Skeletal muscle satellite cell (primary cell): ENCODE results near the gene ANKRD7. TPM values are rescaled to one million over a fixed set of nuclear protein-coding genes. Genes with fewer than 3 reads are reported as not detected.

Experiments used
- H3K27me3 ChIP-seq: 2 replicates; pipeline ENCODE4 v1.7.0; 2013; ENCODE audit warnings: low read length; ENCODE audit not compliant: control insufficient read depth, insufficient read depth
- H3K36me3 ChIP-seq: 2 replicates; pipeline ENCODE4 v1.7.0; 2013; ENCODE audit warnings: mild to moderate bottlenecking, control low read depth, low read length; ENCODE audit not compliant: insufficient read depth
- H3K4me1 ChIP-seq: 2 replicates; pipeline ENCODE4 v1.7.0; 2013; ENCODE audit warnings: low read length; ENCODE audit not compliant: control insufficient read depth, insufficient read depth
- H3K4me2 ChIP-seq: 2 replicates; pipeline ENCODE4 v1.7.0; 2013; ENCODE audit warnings: mild to moderate bottlenecking, low read length
- H3K4me3 ChIP-seq: 2 replicates; pipeline ENCODE4 v1.7.0; 2013; ENCODE audit warnings: low read length
- H3K9ac ChIP-seq: 2 replicates; pipeline ENCODE4 v1.7.0; 2013; ENCODE audit warnings: mild to moderate bottlenecking, low read depth, low read length, moderate library complexity
- H3K9me3 ChIP-seq: replicated peaks from 2 replicates; pipeline ENCODE4 v1.7.0; 2013; ENCODE audit warnings: mild to moderate bottlenecking, control low read depth, low read length
- total RNA-seq: library from RNA; depleted of rRNA; stranded (reverse); fragments of >200 nt; gene quantifications from 2 replicates; pipeline ENCODE4 v1.2.3, GENCODE V29; 2012; rRNA removed

ANKRD7 gene, protein sequence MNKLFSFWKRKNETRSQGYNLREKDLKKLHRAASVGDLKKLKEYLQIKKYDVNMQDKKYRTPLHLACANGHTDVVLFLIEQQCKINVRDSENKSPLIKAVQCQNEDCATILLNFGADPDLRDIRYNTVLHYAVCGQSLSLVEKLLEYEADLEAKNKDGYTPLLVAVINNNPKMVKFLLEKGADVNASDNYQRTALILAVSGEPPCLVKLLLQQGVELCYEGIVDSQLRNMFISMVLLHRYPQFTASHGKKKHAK
- total RNA-seq, result 0.76 and 1.5 TPM in 2 replicates

- Histone ChIP-seq H3K36me3 (no peaks in the 10 kb centered on the region), H3K4me3 (no peak within 1 kb of the TSS), H3K4me1 (no peaks in the 10 kb centered on the region), H3K9ac (no peak within 1 kb of the TSS), H3K9me3 (no peaks in the 10 kb centered on the region), H3K27me3 (no peaks in the 10 kb centered on the region), H3K4me2 (no peak within 1 kb of the TSS)
These were observed at the start of gene ANKRD7 for GRCh38 chr7:118224521-118224920. TSS of gene ANKRD7 (plus strand) at chr7:118224704. CDS start at chr7:118224831, 127 bp downstream.

DNA sequence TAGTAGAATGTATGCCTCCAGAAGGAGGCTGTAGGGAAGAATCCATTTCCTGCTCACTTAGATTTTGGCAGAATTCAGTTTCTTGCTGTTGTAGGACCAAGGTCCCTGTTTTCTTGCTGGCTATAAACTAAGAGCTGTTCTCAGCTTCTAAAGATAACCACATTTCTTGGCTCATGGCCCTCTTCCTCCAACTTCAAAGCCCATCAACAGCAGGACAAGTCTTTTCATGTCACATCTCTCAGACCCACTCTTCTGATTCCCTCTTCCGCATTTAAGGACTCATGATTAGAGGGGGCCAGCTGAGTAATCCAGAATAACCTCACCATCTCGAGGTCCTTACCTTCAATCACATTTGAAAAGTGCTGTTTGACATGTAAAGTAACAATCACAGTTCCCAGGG is 48.8 kb upstream of the ANKRD7 start:
- no peaks in the 10 kb centered on the region for H3K27me3 ChIP-seq
- H3K4me3 ChIP-seq, result no peak overlapping the region
- H3K36me3 ChIP-seq, result no peaks in the 10 kb centered on the region
- no peaks in the 10 kb centered on the region for H3K4me1 ChIP-seq
- H3K4me2 ChIP-seq, result no peak overlapping the region
- H3K9me3 ChIP-seq, result no peaks in the 10 kb centered on the region
- H3K9ac ChIP-seq, result no peak overlapping the region

- Histone ChIP-seq H3K27me3 (no peaks in the 10 kb centered on the region), H3K4me3 (no peak overlapping the region), H3K9me3 (no peaks in the 10 kb centered on the region), H3K36me3 (no peaks in the 10 kb centered on the region), H3K4me1 (peaks cover 6% of the 10 kb centered on the region), H3K9ac (no peak overlapping the region), H3K4me2 (no peak overlapping the region)
These were observed 45.3 kb upstream of the ANKRD7 start for GRCh38 chr7:118179191-118179590.

- no peaks in the 10 kb centered on the region for H3K27me3 ChIP-seq
These were observed 41.7 kb upstream of the ANKRD7 start for GRCh38 chr7:118182593-118183427.

GRCh38 chr7:118183428-118183785 is 41.1 kb upstream of the ANKRD7 start:
- H3K36me3 ChIP-seq, result peaks cover 7% of the 10 kb centered on the region

More at GRCh38 chr7:118182593-118183427, 41.7 kb upstream of the ANKRD7 start:
- Histone ChIP-seq H3K36me3 (peaks cover 2% of the 10 kb centered on the region), H3K9ac (peak overlapping the region; percentile 92), H3K4me1 (peaks cover 17% of the 10 kb centered on the region), H3K9me3 (no peaks in the 10 kb centered on the region), H3K4me2 (peak overlapping the region; percentile 88), H3K4me3 (peak overlapping the region; percentile 79)

GRCh38 chr7:118183786-118184564 is 40.5 kb upstream of the ANKRD7 start, which contains the start of gene LSM8:
TSS of gene LSM8 (plus strand) at chr7:118184164. CDS start at chr7:118184224, 60 bp downstream.
- peaks cover 11% of the 10 kb centered on the region for H3K36me3 ChIP-seq
- H3K4me1 ChIP-seq, result peaks cover 17% of the 10 kb centered on the region
- H3K4me3 ChIP-seq, result peak within 1 kb of the TSS; percentile 79
- H3K4me2 ChIP-seq, result peak within 1 kb of the TSS; percentile 88
- H3K9ac ChIP-seq, result peak within 1 kb of the TSS; percentile 92
- no peaks in the 10 kb centered on the region for H3K27me3 ChIP-seq
- H3K9me3 ChIP-seq, result no peaks in the 10 kb centered on the region

More at GRCh38 chr7:118183428-118183785, 41.1 kb upstream of the ANKRD7 start:
- Histone ChIP-seq H3K4me2 (peak overlapping the region; percentile 88), H3K9ac (peak overlapping the region; percentile 92), H3K27me3 (no peaks in the 10 kb centered on the region), H3K9me3 (no peaks in the 10 kb centered on the region), H3K4me3 (peak overlapping the region; percentile 79), H3K4me1 (peaks cover 17% of the 10 kb centered on the region)

DNA sequence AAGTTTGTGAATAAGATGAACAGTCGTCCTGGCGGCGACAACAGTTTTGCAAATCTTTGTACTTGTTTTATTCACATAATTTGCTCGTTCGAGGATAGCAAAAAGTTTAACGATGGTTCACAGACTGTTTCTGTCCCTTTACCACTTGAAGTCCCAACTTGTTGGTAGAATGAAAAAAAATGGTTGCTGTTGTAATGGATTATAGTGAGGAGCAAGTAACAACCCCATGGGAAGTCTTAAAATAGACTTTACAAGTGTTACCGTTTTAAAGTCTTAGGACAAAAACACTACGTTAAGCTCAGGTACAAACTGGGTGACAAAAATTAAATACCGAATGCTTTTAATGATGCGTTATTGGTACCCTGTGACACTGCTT is 40.0 kb upstream of the ANKRD7 start:
- peak overlapping the region; percentile 83 for H3K4me2 ChIP-seq
- peaks cover 11% of the 10 kb centered on the region for H3K36me3 ChIP-seq
- peak overlapping the region; percentile 79 for H3K4me3 ChIP-seq
- peaks cover 17% of the 10 kb centered on the region for H3K4me1 ChIP-seq
- peak overlapping the region; percentile 92 for H3K9ac ChIP-seq
- H3K9me3 ChIP-seq, result no peaks in the 10 kb centered on the region
- H3K27me3 ChIP-seq, result no peaks in the 10 kb centered on the region

DNA sequence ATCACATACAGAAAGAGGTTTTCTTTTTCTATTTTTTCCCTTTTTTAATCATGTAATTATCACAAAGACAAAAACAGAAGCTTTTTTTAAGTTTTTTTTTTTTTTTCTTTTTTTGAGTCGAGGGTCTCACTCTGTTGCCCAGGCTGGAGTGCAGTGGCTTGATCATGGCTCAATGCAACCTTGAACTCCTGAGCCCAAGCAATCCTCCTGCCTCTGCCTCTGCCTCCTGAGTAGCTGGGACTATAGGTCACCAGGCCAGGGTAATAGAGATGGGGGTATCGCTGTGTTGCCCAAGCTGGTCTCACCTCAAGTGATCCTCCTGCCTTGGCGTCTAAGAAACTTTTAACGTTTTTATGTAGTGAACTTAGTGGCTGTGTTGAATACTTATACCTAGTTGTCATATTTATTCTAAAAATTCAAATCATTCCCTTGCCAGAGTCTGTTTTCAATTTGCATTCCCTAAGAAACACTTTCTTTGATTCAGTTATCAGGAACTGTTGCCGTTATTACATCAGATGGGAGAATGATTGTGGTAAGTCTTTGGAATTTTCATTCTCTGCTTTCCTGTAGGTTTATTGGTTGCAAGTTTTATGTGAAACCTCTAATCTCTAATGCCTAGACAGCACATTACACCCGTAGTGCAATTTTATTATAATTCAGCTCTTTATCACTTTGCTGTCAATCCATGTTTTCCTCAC is 39.2 kb upstream of the ANKRD7 start:
- H3K4me1 ChIP-seq, result peaks cover 17% of the 10 kb centered on the region
- H3K27me3 ChIP-seq, result no peaks in the 10 kb centered on the region
- peak overlapping the region; percentile 83 for H3K4me2 ChIP-seq
- H3K36me3 ChIP-seq, result peaks cover 11% of the 10 kb centered on the region
- peak overlapping the region; percentile 79 for H3K4me3 ChIP-seq
- no peaks in the 10 kb centered on the region for H3K9me3 ChIP-seq
- H3K9ac ChIP-seq, result peak overlapping the region; percentile 92

- no peaks in the 10 kb centered on the region for H3K9me3 ChIP-seq
- H3K4me3 ChIP-seq, result no peak overlapping the region
- H3K27me3 ChIP-seq, result no peaks in the 10 kb centered on the region
- H3K9ac ChIP-seq, result no peak overlapping the region
- H3K4me1 ChIP-seq, result peaks cover 17% of the 10 kb centered on the region
- H3K4me2 ChIP-seq, result peak overlapping the region; percentile 83
- peaks cover 11% of the 10 kb centered on the region for H3K36me3 ChIP-seq
These were observed 38.0 kb upstream of the ANKRD7 start for GRCh38 chr7:118186501-118186900.

- Histone ChIP-seq H3K36me3 (peaks cover 10% of the 10 kb centered on the region), H3K4me2 (no peak overlapping the region), H3K4me1 (no peaks in the 10 kb centered on the region), H3K9me3 (no peaks in the 10 kb centered on the region), H3K4me3 (no peak overlapping the region), H3K9ac (no peak overlapping the region), H3K27me3 (no peaks in the 10 kb centered on the region)
These were observed 29.9 kb upstream of the ANKRD7 start for GRCh38 chr7:118194571-118194970.
